IMR-90 (cell line): ENCODE measurements around the gene SSH2. TPM values are rescaled to one million over a fixed set of nuclear protein-coding genes. Genes with fewer than 3 reads are reported as not detected.

Experiments used
- ATAC-seq: fragments of 200-7000 bp; cut with Tn5 transposase; 2 replicates; pipeline ENCODE4 v1.9.1; 2020; ENCODE audit warnings: low read depth, mild to moderate bottlenecking, moderate library complexity
- BruUV-seq: library from RNA; stranded (reverse); fragments of 400-500 nt; replicated peaks from 2 replicates; lab custom pipeline; 2021; lab: Mats Ljungman, UMichigan
- CTCF ChIA-PET: fragments of 300-600 bp; formaldehyde crosslinking; extraction: SDS; loops from one replicate; lab custom pipeline; 2021; ENCODE audit warnings: antibody characterized with exemption; lab: Yijun Ruan, JAX
- POLR2A ChIA-PET: fragments of 300-600 bp; sonication (Branson Sonifier 250); formaldehyde crosslinking; loops from one replicate; lab custom pipeline; 2022; ENCODE audit warnings: antibody characterized with exemption; ENCODE audit not compliant: unreplicated experiment; lab: Charles Lee
- DNase-seq: peaks from one replicate; pipeline ENCODE4 v3.0.0; 2013
- H2AFZ ChIP-seq: replicated peaks from 2 replicates; pipeline ENCODE3; 2013; ENCODE audit warnings: low read length, mild to moderate bottlenecking; ENCODE audit not compliant: poor library complexity
- H2AK5ac ChIP-seq: 2 replicates; pipeline ENCODE4 v1.6.1; 2013; ENCODE audit warnings: low read depth, low read length, inconsistent platforms
- H2AK9ac ChIP-seq: replicated peaks from 2 replicates; pipeline ENCODE3; 2013; ENCODE audit warnings: mild to moderate bottlenecking, low read depth, low read length, moderate library complexity; ENCODE audit not compliant: poor library complexity
- H2BK120ac ChIP-seq: 2 replicates; pipeline ENCODE4 v1.6.1; 2013; ENCODE audit warnings: low read depth, low read length, inconsistent platforms
- H2BK15ac ChIP-seq: 3 replicates; pipeline ENCODE4 v1.6.1; 2013; ENCODE audit warnings: low read depth, low read length, inconsistent platforms
- H2BK20ac ChIP-seq: 2 replicates; pipeline ENCODE4 v1.6.1; 2013; ENCODE audit warnings: low read depth, mild to moderate bottlenecking, inconsistent platforms, low read length, moderate library complexity
- H2BK5ac ChIP-seq: 2 replicates; pipeline ENCODE4 v1.6.1; 2013; ENCODE audit warnings: mild to moderate bottlenecking, low read depth, low read length, inconsistent platforms; ENCODE audit not compliant: poor library complexity, severe bottlenecking
- H3K14ac ChIP-seq: replicated peaks from 2 replicates; pipeline ENCODE4 v1.6.1; 2013; ENCODE audit warnings: low read depth, low read length, inconsistent platforms
- H3K18ac ChIP-seq: 2 replicates; pipeline ENCODE4 v1.6.1; 2013; ENCODE audit warnings: low read depth, low read length, control low read depth
- H3K23ac ChIP-seq: 2 replicates; pipeline ENCODE4 v1.6.1; 2013; ENCODE audit warnings: low read depth, low read length, inconsistent platforms
- H3K27ac ChIP-seq: 2 replicates; pipeline ENCODE4 v1.5.1; 2013; ENCODE audit warnings: mild to moderate bottlenecking, control low read depth, low read length; ENCODE audit not compliant: insufficient read depth
- H3K27me3 ChIP-seq: 2 replicates; pipeline ENCODE4 v1.6.1; 2013; ENCODE audit warnings: low read length; ENCODE audit not compliant: control insufficient read depth, insufficient read depth
- H3K36me3 ChIP-seq: 2 replicates; pipeline ENCODE4 v1.6.1; 2013; ENCODE audit warnings: low read length, mixed read lengths; ENCODE audit not compliant: control insufficient read depth, insufficient read depth
- H3K4ac ChIP-seq: 2 replicates; pipeline ENCODE4 v1.6.1; 2013; ENCODE audit warnings: low read depth, low read length, inconsistent platforms
- H3K4me1 ChIP-seq: 2 replicates; pipeline ENCODE4 v1.6.1; 2013; ENCODE audit warnings: low read length, mixed read lengths; ENCODE audit not compliant: control insufficient read depth, insufficient read depth
- H3K4me2 ChIP-seq: 2 replicates; pipeline ENCODE4 v1.6.1; 2013; ENCODE audit warnings: low read depth, mild to moderate bottlenecking, control low read depth, low read length, moderate library complexity
- H3K4me3 ChIP-seq: 2 replicates; pipeline ENCODE4 v1.5.1; 2013; ENCODE audit warnings: low read depth, mild to moderate bottlenecking, control low read depth, low read length, moderate library complexity; ENCODE audit not compliant: insufficient read depth
- H3K56ac ChIP-seq: 2 replicates; pipeline ENCODE4 v1.6.1; 2013; ENCODE audit warnings: low read length, inconsistent platforms; ENCODE audit not compliant: insufficient read depth; ENCODE audit errors: extremely low read depth
- H3K79me1 ChIP-seq, 2 experiments: 2 replicates each; pipeline ENCODE4 v1.6.1; 2013; ENCODE audit warnings: low read length in 2 of 2, inconsistent platforms in 1 of 2, low read depth in 1 of 2
- H3K9ac ChIP-seq: 2 replicates; pipeline ENCODE4 v1.6.1; 2013; ENCODE audit warnings: low read depth, low read length, control low read depth
- H3K9me1 ChIP-seq: 2 replicates; pipeline ENCODE4 v1.6.1; 2013; ENCODE audit warnings: low read length, inconsistent platforms; ENCODE audit not compliant: insufficient read depth
- H3K9me3 ChIP-seq: 2 replicates; pipeline ENCODE4 v1.6.1; 2013; ENCODE audit warnings: low read length; ENCODE audit not compliant: control insufficient read depth, insufficient read depth
- H4K20me1 ChIP-seq: 2 replicates; pipeline ENCODE4 v1.6.1; 2013; ENCODE audit warnings: low read length, inconsistent platforms; ENCODE audit not compliant: insufficient read depth
- H4K5ac ChIP-seq: 2 replicates; pipeline ENCODE4 v1.6.1; 2013; ENCODE audit warnings: mild to moderate bottlenecking, low read depth, low read length, control low read depth
- H4K8ac ChIP-seq, 2 experiments: 2 replicates each; pipeline ENCODE4 v1.6.1; 2013; ENCODE audit warnings: low read depth in 2 of 2, low read length in 2 of 2, control low read depth in 1 of 2, inconsistent platforms in 1 of 2
- H4K91ac ChIP-seq: 2 replicates; pipeline ENCODE4 v1.6.1; 2013; ENCODE audit warnings: low read depth, low read length, inconsistent platforms; ENCODE audit not compliant: insufficient read depth
- BHLHE40 ChIP-seq: fragments of 150-350 bp; IDR thresholded peaks from 2 replicates; pipeline ENCODE4 v1.6.1; 2016; ENCODE audit warnings: mild to moderate bottlenecking, low read depth, low read length
- CEBPB ChIP-seq: IDR thresholded peaks from 2 replicates; pipeline ENCODE4 v1.6.1; 2012; ENCODE audit warnings: low read depth, low read length, improper control_type of control experiment
- MAFK ChIP-seq: IDR thresholded peaks from 2 replicates; pipeline ENCODE4 v1.6.1; 2012; ENCODE audit warnings: low read depth, low read length, improper control_type of control experiment
- MAZ ChIP-seq: IDR thresholded peaks from 2 replicates; pipeline ENCODE4 v1.6.1; 2012; ENCODE audit warnings: low read depth, mild to moderate bottlenecking, low read length, improper control_type of control experiment, moderate library complexity, borderline replicate concordance
- MXI1 ChIP-seq: IDR thresholded peaks from 2 replicates; pipeline ENCODE4 v1.6.1; 2012; ENCODE audit warnings: low read depth, mild to moderate bottlenecking, low read length, moderate library complexity, borderline replicate concordance
- NFE2L2 ChIP-seq: fragments of 150-350 bp; IDR thresholded peaks from 2 replicates; pipeline ENCODE4 v1.6.1; 2016; ENCODE audit warnings: low read depth, mild to moderate bottlenecking, low read length
- POLR2A ChIP-seq: IDR thresholded peaks from 2 replicates; pipeline ENCODE4 v1.6.1; 2012; ENCODE audit warnings: mild to moderate bottlenecking, low read depth, low read length
- RAD21 ChIP-seq: IDR thresholded peaks from 2 replicates; pipeline ENCODE4 v1.6.1; 2012; ENCODE audit warnings: low read length, improper control_type of control experiment
- RFX5 ChIP-seq: IDR thresholded peaks from 2 replicates; pipeline ENCODE4 v1.8.0; 2012; ENCODE audit warnings: low read depth, mild to moderate bottlenecking, low read length, moderate library complexity
- SMC3 ChIP-seq: fragments of 150-350 bp; IDR thresholded peaks from 2 replicates; pipeline ENCODE4 v1.6.1; 2016; ENCODE audit warnings: low read depth, mild to moderate bottlenecking, antibody characterized with exemption, low read length, moderate library complexity
- WGBS, 2 experiments: methylation state at CpG; one replicate each; pipeline versions ENCODE4 v1.1.5 to v1.1.7; 2013; ENCODE audit warnings: missing lambda C conversion rate in 2 of 2; ENCODE audit not compliant: insufficient read length in 1 of 2; ENCODE audit errors: extremely low coverage in 2 of 2; 5-methylcytosine and 5-hydroxymethylcytosine counted together
- dilution Hi-C: fragments of 300-500 bp; cut with HindIII; formaldehyde crosslinking; loops from one replicate; pipeline ENCODE4 v1.14.3; 2018; ENCODE audit warnings: low sequenced_read_pairs; ENCODE audit not compliant: unreplicated experiment
- in situ Hi-C: fragments of 300-500 bp; cut with MboI; formaldehyde crosslinking; loops from 3 replicates; pipeline ENCODE4 v1.14.3; 2019; ENCODE audit warnings: low sequenced_read_pairs, inconsistent platforms, mixed read lengths
- intact Hi-C: fragments of 100-400 bp; cut with micrococcal nuclease; formaldehyde crosslinking; loops from 2 replicates; pipeline ENCODE4 v1.10.0; 2022
- polyA plus RNA-seq, 3 experiments: library from polyadenylated mRNA; depleted of rRNA; stranded (reverse); fragments of >200 nt; gene quantifications; 2 replicates each; pipeline ENCODE4 v1.2.3, GENCODE V29; 2012; ENCODE audit warnings: low replicate concordance in 1 of 3
- total RNA-seq: library from RNA; depleted of rRNA; stranded (reverse); fragments of >200 nt; gene quantifications from 2 replicates; pipeline ENCODE4 v1.2.3, GENCODE V29; 2012
- TF ChIP-seq, protein P1 (sequence below): fragments of 150-350 bp; IDR thresholded peaks from 2 replicates; pipeline ENCODE4 v1.6.1; 2016; ENCODE audit warnings: low read depth, mild to moderate bottlenecking, low read length, moderate library complexity, borderline replicate concordance
- TF ChIP-seq, protein P2 (sequence below): conservative IDR thresholded peaks from 2 replicates; pipeline ENCODE4 v1.5.1; 2012; ENCODE audit warnings: mild to moderate bottlenecking, low read depth, low read length, improper control_type of control experiment

SSH2 gene
- total and polyA plus RNA-seq, 2 of the 4 experiments (the other 2 are of a cell fraction), result 9.3 TPM

DNA sequence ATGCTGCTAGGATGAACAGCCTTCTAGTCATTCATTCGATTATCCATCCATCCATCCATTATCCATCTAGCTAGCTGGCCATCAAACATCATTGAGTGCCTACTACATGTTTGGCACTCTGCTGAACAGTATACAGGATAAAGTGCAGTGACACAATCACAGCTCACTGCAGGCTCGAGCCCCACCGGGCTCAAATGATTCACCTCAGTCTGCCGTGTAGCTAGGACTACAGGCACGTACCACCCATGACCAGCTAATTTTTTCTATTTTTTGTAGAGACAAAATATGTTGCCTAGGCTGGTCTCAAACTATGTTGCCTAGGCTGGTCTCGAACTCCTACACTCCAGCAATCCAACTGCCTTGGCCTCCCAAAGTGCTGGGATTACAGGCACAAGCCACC lies 50.0 kb downstream of the SSH2 start:
- Histone ChIP-seq H3K4me1 (no peaks in the 10 kb centered on the region; the same call in 1 of the 2 replicates), H3K9me3 (no peaks in the 10 kb centered on the region), H3K36me3 (no peaks in the 10 kb centered on the region), H2AK9ac (no peak overlapping the region), H3K23ac (peak overlapping the region; percentile 42; the same call in 1 of the 2 replicates), H3K14ac (peak overlapping the region; percentile 35; the same call in 1 of the 2 replicates), H2BK120ac (no peak overlapping the region), H4K8ac (no peak overlapping the region), H3K9me1 (peaks cover 3% of the 10 kb centered on the region), H4K91ac (no peak overlapping the region), H3K9ac (no peak overlapping the region), H4K20me1 (no peaks in the 10 kb centered on the region), H3K56ac (no peak overlapping the region), H2BK15ac (no peak overlapping the region), H3K79me1 (peaks cover 12 to 38% of the 10 kb centered on the region in 2 experiments), H2BK5ac (no peak overlapping the region), H3K27me3 (no peaks in the 10 kb centered on the region), H2AK5ac (no peak overlapping the region), H3K4ac (no peak overlapping the region), H3K4me3 (no peak overlapping the region), H2AFZ (no peak overlapping the region), H3K4me2 (no peak overlapping the region), H2BK20ac (no peak overlapping the region), H3K27ac (no peak overlapping the region), H4K5ac (no peak overlapping the region), H3K18ac (no peak overlapping the region)
- ChIA-PET CTCF (no interaction called here), POLR2A (no interaction called here)
- ATAC-seq, result no peak
- dilution Hi-C loops, result no loop called here
- in situ Hi-C loops, result no loop called here
- no TSS peak for BruUV-seq
- TF ChIP-seq CEBPB, result no peak
- no peak for TF ChIP-seq BHLHE40
- TF ChIP-seq NFE2L2, result no peak
- TF ChIP-seq, protein P1, sequence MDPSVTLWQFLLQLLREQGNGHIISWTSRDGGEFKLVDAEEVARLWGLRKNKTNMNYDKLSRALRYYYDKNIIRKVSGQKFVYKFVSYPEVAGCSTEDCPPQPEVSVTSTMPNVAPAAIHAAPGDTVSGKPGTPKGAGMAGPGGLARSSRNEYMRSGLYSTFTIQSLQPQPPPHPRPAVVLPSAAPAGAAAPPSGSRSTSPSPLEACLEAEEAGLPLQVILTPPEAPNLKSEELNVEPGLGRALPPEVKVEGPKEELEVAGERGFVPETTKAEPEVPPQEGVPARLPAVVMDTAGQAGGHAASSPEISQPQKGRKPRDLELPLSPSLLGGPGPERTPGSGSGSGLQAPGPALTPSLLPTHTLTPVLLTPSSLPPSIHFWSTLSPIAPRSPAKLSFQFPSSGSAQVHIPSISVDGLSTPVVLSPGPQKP, result no peak
- no peak for TF ChIP-seq POLR2A
- TF ChIP-seq MAZ, result no peak
- no peak for TF ChIP-seq MXI1
- no peak for TF ChIP-seq RFX5
- TF ChIP-seq, protein P2, sequence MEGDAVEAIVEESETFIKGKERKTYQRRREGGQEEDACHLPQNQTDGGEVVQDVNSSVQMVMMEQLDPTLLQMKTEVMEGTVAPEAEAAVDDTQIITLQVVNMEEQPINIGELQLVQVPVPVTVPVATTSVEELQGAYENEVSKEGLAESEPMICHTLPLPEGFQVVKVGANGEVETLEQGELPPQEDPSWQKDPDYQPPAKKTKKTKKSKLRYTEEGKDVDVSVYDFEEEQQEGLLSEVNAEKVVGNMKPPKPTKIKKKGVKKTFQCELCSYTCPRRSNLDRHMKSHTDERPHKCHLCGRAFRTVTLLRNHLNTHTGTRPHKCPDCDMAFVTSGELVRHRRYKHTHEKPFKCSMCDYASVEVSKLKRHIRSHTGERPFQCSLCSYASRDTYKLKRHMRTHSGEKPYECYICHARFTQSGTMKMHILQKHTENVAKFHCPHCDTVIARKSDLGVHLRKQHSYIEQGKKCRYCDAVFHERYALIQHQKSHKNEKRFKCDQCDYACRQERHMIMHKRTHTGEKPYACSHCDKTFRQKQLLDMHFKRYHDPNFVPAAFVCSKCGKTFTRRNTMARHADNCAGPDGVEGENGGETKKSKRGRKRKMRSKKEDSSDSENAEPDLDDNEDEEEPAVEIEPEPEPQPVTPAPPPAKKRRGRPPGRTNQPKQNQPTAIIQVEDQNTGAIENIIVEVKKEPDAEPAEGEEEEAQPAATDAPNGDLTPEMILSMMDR, result no peak
- TF ChIP-seq RAD21, result no peak
- TF ChIP-seq MAFK, result no peak
- TF ChIP-seq SMC3, result no peak
- intact Hi-C loops, result no loop called here
- WGBS, 2 experiments, result 100% methylated on average over 1 of the region's 6 CpGs; no CpG with 5 or more reads in 1 of the 2 experiments
- DNase-seq, result no peak
